Lung (tissue), 12 donors: ENCODE results near the gene RAP1GAP2. TPM values are rescaled to one million over a fixed set of nuclear protein-coding genes. Genes with fewer than 3 reads are reported as not detected.

Source experiments
- ATAC-seq: fragments of 200-7000 bp; cut with Tn5 transposase; one replicate; pipeline ENCODE4 v1.9.1; 2020; ENCODE audit warnings: moderate number of reproducible peaks; ENCODE audit not compliant: insufficient read depth, low FRiP score
- DNase-seq, 3 donors: peaks; one replicate each; pipeline ENCODE4 v3.0.0-alpha.2; 2013 to 2017
- H3K27ac ChIP-seq, 2 donors: one replicate each; pipeline ENCODE4 v1.5.1; 2013; ENCODE audit warnings: mild to moderate bottlenecking in 2 of 2, moderate library complexity in 2 of 2, control low read depth in 1 of 2, inconsistent platforms in 1 of 2, low read depth in 1 of 2, low read length in 1 of 2
- H3K27me3 ChIP-seq, 3 donors: one replicate each; pipeline ENCODE4 v1.5.1; 2013; ENCODE audit warnings: low read length in 2 of 3; ENCODE audit not compliant: control insufficient read depth in 3 of 3, insufficient read depth in 3 of 3
- H3K36me3 ChIP-seq, 4 donors: one replicate each; pipeline ENCODE4 v1.5.1; 2013; ENCODE audit warnings: low read length in 4 of 4, mild to moderate bottlenecking in 1 of 4, moderate library complexity in 1 of 4; ENCODE audit not compliant: control insufficient read depth in 4 of 4, insufficient read depth in 4 of 4
- H3K4me1 ChIP-seq, 5 donors: one replicate each; pipeline ENCODE4 v1.5.1; 2013; ENCODE audit warnings: low read length in 5 of 5, mild to moderate bottlenecking in 2 of 5, moderate library complexity in 1 of 5; ENCODE audit not compliant: control insufficient read depth in 5 of 5, insufficient read depth in 5 of 5
- H3K4me3 ChIP-seq: one replicate; pipeline ENCODE4 v1.5.1; 2013; ENCODE audit warnings: mild to moderate bottlenecking, control low read depth, moderate library complexity
- H3K9ac ChIP-seq, 2 donors: one replicate each; pipeline ENCODE4 v1.5.1; 2013; ENCODE audit warnings: low read length in 2 of 2, control low read depth in 1 of 2; ENCODE audit not compliant: insufficient read depth in 1 of 2
- H3K9me3 ChIP-seq, 4 donors: one replicate each; pipeline ENCODE4 v1.5.1; 2013; ENCODE audit warnings: low read length in 3 of 4, mild to moderate bottlenecking in 1 of 4, moderate library complexity in 1 of 4; ENCODE audit not compliant: control insufficient read depth in 4 of 4, insufficient read depth in 3 of 4
- WGBS, 2 donors: extraction: QIAGEN DNeasy Blood & Tissue Kit; methylation state at CpG; one replicate each; pipeline ENCODE4 v1.1.7; 2013; 5-methylcytosine and 5-hydroxymethylcytosine counted together
- polyA plus RNA-seq, 2 donors: library from polyadenylated mRNA; stranded (reverse); fragments of 200-250 nt; gene quantifications; one replicate each; pipeline ENCODE4 v1.2.1, GENCODE V29; 2013
- total RNA-seq, 2 donors: library from RNA; depleted of rRNA in 1 of 2; stranded (reverse); fragments of >200 nt in 1 of 2; gene quantifications; one replicate each; pipeline ENCODE4 v1.2.1, GENCODE V29; 2014 to 2021
- TF ChIP-seq, protein P1 (sequence below): IDR thresholded peaks from 2 replicates; pipeline ENCODE4 v1.5.1; 2012; ENCODE audit warnings: mild to moderate bottlenecking; ENCODE audit errors: control extremely low read depth, extremely low read depth
- donor health status: control.
- donor health status: control.
- donor health status: Bipolar disorder and iron deficiency.
- donor health status: healthy.
- donor health status: DM: yes; HTN: yes; CAD: no.

Gene RAP1GAP2
- total and polyA plus RNA-seq, 4 donors, result 5.3 to 16.7 (median 6.0) TPM

DNA sequence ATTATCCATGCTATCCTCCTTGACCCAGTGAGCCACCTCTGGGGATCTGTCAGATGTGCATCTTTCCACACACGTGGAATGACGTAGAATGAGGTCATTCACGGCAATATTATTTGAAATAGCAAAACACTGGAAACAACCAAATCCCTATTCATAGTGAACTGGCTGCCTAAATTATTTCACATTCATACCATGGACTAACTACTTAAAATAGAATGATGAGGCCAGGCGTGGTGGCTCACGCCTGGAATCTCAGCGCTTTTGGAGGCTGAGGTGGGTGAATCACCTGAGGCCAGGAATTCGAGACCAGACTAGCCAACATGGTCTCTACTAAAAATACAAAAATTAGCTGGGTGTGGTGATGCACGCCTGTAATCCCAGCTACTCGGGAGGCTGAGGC lies 75.5 kb downstream of the RAP1GAP2 start:
- no peaks in the 10 kb centered on the region for H3K36me3 ChIP-seq
- H3K27ac ChIP-seq, result no peak overlapping the region
- H3K27me3 ChIP-seq, result peaks cover 2% of the 10 kb centered on the region in 3 donors
- no peak for ATAC-seq
- peaks cover 0 to 6% (median 0%) of the 10 kb centered on the region in 4 donors for H3K9me3 ChIP-seq
- 89 to 91% methylated on average over 9 of the region's 9 CpGs for WGBS, 2 donors
- no peak for DNase-seq
- TF ChIP-seq, protein P1, sequence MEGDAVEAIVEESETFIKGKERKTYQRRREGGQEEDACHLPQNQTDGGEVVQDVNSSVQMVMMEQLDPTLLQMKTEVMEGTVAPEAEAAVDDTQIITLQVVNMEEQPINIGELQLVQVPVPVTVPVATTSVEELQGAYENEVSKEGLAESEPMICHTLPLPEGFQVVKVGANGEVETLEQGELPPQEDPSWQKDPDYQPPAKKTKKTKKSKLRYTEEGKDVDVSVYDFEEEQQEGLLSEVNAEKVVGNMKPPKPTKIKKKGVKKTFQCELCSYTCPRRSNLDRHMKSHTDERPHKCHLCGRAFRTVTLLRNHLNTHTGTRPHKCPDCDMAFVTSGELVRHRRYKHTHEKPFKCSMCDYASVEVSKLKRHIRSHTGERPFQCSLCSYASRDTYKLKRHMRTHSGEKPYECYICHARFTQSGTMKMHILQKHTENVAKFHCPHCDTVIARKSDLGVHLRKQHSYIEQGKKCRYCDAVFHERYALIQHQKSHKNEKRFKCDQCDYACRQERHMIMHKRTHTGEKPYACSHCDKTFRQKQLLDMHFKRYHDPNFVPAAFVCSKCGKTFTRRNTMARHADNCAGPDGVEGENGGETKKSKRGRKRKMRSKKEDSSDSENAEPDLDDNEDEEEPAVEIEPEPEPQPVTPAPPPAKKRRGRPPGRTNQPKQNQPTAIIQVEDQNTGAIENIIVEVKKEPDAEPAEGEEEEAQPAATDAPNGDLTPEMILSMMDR, result no peak
- H3K9ac ChIP-seq, result no peak overlapping the region
- no peak overlapping the region for H3K4me3 ChIP-seq
- peaks cover 0 to 12% (median 0%) of the 10 kb centered on the region in 5 donors for H3K4me1 ChIP-seq

DNA sequence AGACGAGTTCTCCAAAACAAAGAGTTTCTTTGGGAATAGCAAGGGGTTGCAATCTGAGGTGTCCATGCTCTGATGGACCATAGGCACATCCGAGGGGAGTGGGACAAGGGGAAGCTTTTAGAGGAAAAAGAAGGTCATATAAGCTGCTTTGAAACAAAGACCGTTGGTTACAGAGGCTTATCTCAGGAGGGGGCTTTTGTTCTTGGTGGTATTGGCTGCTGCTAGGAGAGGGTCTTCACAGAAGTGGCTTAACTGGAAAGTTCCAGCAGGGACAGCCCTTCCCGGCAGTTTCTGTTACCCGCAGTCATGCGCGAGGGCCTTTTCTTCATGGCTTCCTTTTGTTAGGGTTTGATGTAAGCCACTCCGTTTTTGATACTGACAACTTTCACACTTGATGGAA lies 76.0 kb downstream of the RAP1GAP2 start:
- WGBS, 2 donors, result 68 to 77% methylated on average over 8 of the region's 8 CpGs
- H3K4me3 ChIP-seq, result no peak overlapping the region
- peaks cover 2% of the 10 kb centered on the region in 3 donors for H3K27me3 ChIP-seq
- H3K36me3 ChIP-seq, result no peaks in the 10 kb centered on the region
- DNase-seq (no peak), ATAC-seq (no peak)
- H3K4me1 ChIP-seq, result peaks cover 0 to 12% (median 0%) of the 10 kb centered on the region in 5 donors
- TF ChIP-seq, protein P1, result no peak
- H3K9me3 ChIP-seq, result peaks cover 0 to 6% (median 0%) of the 10 kb centered on the region in 4 donors
- no peak overlapping the region for H3K9ac ChIP-seq
- no peak overlapping the region for H3K27ac ChIP-seq

DNA sequence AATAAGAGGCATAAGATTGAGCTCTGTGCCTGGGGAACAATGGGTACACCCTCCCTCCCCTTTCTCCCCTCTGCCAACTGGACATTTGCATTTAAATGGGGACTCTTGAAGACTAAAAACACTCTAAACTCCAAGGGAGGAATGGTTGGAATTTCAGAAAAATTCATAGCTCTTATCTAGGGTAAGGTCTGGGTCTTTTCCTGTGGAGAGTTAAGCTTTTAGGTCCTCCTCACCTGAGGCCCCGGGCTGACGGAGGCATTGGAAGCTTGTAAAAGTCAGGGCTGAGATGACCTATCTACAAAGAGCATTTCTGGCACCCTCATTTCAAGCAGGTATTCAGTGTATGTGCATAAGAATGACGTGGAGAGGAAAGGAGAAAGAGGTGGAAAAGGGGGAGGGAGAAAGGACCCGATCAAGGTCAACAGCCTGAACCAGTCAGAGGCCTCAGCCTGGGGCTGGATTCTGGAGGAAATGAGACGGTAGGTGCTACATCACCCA lies 78.0 kb downstream of the RAP1GAP2 start:
- Histone ChIP-seq H3K4me1 (peaks cover 0 to 12% (median 0%) of the 10 kb centered on the region in 5 donors), H3K9me3 (peaks cover 0 to 6% (median 0%) of the 10 kb centered on the region in 4 donors), H3K36me3 (no peaks in the 10 kb centered on the region), H3K27ac (no peak overlapping the region), H3K9ac (no peak overlapping the region), H3K4me3 (no peak overlapping the region), H3K27me3 (peaks cover 0 to 2% (median 2%) of the 10 kb centered on the region in 3 donors)
- DNase-seq, result peak; percentile 60 to 74 (median 62)
- ATAC-seq, result no peak
- WGBS, 2 donors, result 43 to 64% methylated on average over 5 of the region's 5 CpGs
- TF ChIP-seq, protein P1, result no peak

DNA sequence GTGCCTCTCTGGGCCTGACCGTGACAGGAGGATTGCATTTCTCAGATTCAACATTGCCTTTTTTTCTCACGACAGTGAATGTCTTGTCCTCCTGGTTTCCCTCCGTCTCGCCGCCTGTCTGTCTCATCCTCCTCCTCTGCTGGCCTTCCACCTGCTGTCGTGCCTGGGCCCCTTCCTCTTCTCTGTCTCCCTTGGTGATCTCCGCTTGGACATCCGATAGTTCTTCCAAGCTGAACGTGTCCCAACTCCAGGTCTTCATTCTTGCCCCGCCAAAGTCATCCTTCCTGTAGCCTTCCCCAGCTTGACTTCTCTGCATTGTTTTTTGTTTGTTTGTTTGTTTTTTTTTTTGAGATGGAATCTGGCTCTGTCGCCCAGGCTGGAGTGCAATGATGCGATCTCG lies 79.4 kb downstream of the RAP1GAP2 start:
- TF ChIP-seq, protein P1, result no peak
- no peak for ATAC-seq
- Histone ChIP-seq H3K9ac (no peak overlapping the region), H3K4me3 (no peak overlapping the region), H3K4me1 (peaks cover 0 to 12% (median 0%) of the 10 kb centered on the region in 5 donors), H3K27me3 (peaks cover 0 to 2% (median 2%) of the 10 kb centered on the region in 3 donors), H3K27ac (no peak overlapping the region), H3K36me3 (no peaks in the 10 kb centered on the region), H3K9me3 (peaks cover 0 to 3% (median 0%) of the 10 kb centered on the region in 4 donors)
- WGBS, 2 donors, result 85 to 95% methylated on average over 13 of the region's 13 CpGs
- no peak for DNase-seq
